ENCODE data around the gene SGO2. TPM values are rescaled to one million over a fixed set of nuclear protein-coding genes. Genes with fewer than 3 reads are reported as not detected.

SGO2 gene
- total and polyA plus RNA-seq, 2 of the 13 experiments (the other 11 are each of a cell fraction or from before 2014, with no cell fraction given): 5.1 to 16.2 TPM

DNA sequence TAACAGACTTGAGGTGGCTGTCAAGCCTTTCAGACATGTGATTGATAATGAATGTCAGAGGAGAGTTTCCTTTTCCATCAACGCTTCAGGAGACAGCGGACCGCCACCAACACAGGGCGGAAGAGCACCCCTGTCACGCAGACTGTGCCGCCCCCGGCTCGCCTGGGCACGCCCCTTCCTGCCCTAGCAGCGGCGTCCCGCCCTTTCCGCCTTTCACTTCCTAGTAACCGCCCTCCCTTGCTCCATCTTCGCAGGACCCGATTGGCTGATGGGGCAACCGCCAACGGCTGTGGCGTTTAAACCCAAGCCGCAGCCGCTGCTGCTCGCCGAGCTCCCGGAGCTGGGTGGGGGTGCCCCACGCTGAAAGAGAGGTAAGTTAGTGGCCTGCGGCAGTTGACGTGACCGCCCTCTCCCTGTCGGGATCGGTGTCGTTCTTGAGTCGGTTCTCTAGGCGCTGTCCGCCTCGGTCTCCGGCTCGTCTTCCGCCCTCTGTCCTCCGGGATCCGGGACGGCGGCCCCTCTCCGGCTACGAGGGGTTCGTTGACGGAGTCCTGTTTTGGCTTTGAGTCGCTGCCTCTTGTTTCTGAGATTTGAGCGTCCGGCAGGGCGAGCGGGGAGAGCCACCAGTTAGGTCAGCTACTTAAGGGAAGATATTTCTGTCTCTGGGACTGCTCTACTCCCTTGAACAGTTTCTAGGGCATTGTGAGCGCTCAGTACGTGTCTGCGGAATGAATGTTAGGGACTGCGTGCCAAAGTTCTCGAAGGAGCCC is at the start of gene SGO2 (continued):
- TF ChIP-seq PRMT3 (CRISPR knock-in tag; IDR thresholded peaks at IDR 0.05; ENCODE audit: borderline replicate concordance, low read depth): peak; percentile 74; the same call in 1 of the 2 replicates
- peak; percentile 86 for TF ChIP-seq CENPT (CRISPR knock-in tag; IDR thresholded peaks at IDR 0.05; ENCODE audit: low read depth)
- TF ChIP-seq RBM22 (optimal IDR thresholded peaks at IDR 0.05; ENCODE audit: low read length): no peak
- TF ChIP-seq ZNF446 (CRISPR knock-in tag; IDR thresholded peaks at IDR 0.05): no peak
- peak; percentile 93; the same call in 1 of the 2 replicates for TF ChIP-seq EED (CRISPR knock-in tag; IDR thresholded peaks at IDR 0.05)
- no peak for TF ChIP-seq HNRNPK (IDR thresholded peaks at IDR 0.05; ENCODE audit: low read depth, low read length, poor library complexity, severe bottlenecking)
- TF ChIP-seq, protein P1, sequence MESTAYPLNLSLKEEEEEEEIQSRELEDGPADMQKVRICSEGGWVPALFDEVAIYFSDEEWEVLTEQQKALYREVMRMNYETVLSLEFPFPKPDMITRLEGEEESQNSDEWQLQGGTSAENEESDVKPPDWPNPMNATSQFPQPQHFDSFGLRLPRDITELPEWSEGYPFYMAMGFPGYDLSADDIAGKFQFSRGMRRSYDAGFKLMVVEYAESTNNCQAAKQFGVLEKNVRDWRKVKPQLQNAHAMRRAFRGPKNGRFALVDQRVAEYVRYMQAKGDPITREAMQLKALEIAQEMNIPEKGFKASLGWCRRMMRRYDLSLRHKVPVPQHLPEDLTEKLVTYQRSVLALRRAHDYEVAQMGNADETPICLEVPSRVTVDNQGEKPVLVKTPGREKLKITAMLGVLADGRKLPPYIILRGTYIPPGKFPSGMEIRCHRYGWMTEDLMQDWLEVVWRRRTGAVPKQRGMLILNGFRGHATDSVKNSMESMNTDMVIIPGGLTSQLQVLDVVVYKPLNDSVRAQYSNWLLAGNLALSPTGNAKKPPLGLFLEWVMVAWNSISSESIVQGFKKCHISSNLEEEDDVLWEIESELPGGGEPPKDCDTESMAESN (CRISPR knock-in tag; conservative IDR thresholded peaks at IDR 0.05): peak; percentile 95
- TF ChIP-seq TMF1 (CRISPR knock-in tag; IDR thresholded peaks at IDR 0.05; ENCODE audit: low read depth): peak; percentile 96; the same call in 1 of the 2 replicates
- TF ChIP-seq ARNT (IDR thresholded peaks at IDR 0.05): no peak
- peak; percentile 89; the same call in 1 of the 2 replicates for TF ChIP-seq REL (CRISPR knock-in tag; conservative IDR thresholded peaks at IDR 0.05)
- TF ChIP-seq LCORL (IDR thresholded peaks at IDR 0.05): no peak
- peak; percentile 60; the same call in 1 of the 2 replicates for TF ChIP-seq LCORL (CRISPR knock-in tag; IDR thresholded peaks at IDR 0.05)
- TF ChIP-seq, protein P2, sequence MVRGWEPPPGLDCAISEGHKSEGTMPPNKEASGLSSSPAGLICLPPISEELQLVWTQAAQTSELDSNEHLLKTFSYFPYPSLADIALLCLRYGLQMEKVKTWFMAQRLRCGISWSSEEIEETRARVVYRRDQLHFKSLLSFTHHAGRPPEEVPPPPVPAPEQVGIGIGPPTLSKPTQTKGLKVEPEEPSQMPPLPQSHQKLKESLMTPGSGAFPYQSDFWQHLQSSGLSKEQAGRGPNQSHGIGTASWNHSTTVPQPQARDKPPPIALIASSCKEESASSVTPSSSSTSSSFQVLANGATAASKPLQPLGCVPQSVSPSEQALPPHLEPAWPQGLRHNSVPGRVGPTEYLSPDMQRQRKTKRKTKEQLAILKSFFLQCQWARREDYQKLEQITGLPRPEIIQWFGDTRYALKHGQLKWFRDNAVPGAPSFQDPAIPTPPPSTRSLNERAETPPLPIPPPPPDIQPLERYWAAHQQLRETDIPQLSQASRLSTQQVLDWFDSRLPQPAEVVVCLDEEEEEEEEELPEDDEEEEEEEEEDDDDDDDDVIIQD (CRISPR knock-in tag; IDR thresholded peaks at IDR 0.05; ENCODE audit: low read depth): peak; percentile 92
- TF ChIP-seq, protein P3, sequence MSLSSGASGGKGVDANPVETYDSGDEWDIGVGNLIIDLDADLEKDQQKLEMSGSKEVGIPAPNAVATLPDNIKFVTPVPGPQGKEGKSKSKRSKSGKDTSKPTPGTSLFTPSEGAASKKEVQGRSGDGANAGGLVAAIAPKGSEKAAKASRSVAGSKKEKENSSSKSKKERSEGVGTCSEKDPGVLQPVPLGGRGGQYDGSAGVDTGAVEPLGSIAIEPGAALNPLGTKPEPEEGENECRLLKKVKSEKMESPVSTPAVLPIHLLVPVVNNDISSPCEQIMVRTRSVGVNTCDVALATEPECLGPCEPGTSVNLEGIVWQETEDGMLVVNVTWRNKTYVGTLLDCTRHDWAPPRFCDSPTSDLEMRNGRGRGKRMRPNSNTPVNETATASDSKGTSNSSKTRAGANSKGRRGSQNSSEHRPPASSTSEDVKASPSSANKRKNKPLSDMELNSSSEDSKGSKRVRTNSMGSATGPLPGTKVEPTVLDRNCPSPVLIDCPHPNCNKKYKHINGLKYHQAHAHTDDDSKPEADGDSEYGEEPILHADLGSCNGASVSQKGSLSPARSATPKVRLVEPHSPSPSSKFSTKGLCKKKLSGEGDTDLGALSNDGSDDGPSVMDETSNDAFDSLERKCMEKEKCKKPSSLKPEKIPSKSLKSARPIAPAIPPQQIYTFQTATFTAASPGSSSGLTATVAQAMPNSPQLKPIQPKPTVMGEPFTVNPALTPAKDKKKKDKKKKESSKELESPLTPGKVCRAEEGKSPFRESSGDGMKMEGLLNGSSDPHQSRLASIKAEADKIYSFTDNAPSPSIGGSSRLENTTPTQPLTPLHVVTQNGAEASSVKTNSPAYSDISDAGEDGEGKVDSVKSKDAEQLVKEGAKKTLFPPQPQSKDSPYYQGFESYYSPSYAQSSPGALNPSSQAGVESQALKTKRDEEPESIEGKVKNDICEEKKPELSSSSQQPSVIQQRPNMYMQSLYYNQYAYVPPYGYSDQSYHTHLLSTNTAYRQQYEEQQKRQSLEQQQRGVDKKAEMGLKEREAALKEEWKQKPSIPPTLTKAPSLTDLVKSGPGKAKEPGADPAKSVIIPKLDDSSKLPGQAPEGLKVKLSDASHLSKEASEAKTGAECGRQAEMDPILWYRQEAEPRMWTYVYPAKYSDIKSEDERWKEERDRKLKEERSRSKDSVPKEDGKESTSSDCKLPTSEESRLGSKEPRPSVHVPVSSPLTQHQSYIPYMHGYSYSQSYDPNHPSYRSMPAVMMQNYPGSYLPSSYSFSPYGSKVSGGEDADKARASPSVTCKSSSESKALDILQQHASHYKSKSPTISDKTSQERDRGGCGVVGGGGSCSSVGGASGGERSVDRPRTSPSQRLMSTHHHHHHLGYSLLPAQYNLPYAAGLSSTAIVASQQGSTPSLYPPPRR (CRISPR knock-in tag; IDR thresholded peaks at IDR 0.05; ENCODE audit: borderline replicate concordance): peak; percentile 51; the same call in 1 of the 2 replicates
- TF ChIP-seq ZFYVE20 (CRISPR knock-in tag; IDR thresholded peaks at IDR 0.05; ENCODE audit: borderline replicate concordance, low read depth): 0 out of 2 replicates have a peak, but pooled peaks have one; percentile 36
- TF ChIP-seq ZNF747 (CRISPR knock-in tag; IDR thresholded peaks at IDR 0.05; ENCODE audit: borderline replicate concordance): peak; percentile 50; the same call in 1 of the 2 replicates
- TF ChIP-seq, protein P4, sequence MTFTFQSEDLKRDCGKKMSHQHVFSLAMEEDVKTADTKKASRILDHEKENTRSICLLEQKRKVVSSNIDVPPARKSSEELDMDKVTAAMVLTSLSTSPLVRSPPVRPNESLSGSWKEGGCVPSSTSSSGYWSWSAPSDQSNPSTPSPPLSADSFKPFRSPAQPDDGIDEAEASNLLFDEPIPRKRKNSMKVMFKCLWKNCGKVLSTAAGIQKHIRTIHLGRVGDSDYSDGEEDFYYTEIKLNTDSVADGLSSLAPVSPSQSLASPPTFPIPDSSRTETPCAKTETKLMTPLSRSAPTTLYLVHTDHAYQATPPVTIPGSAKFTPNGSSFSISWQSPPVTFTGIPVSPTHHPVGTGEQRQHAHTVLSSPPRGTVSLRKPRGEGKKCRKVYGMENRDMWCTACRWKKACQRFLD (CRISPR knock-in tag; IDR thresholded peaks at IDR 0.05; ENCODE audit: borderline replicate concordance): peak; percentile 89
- TF ChIP-seq MIER2 (CRISPR knock-in tag; IDR thresholded peaks at IDR 0.05): peak; percentile 80

All from HepG2 (cell line).